Diencephalon (tissue), 1 donor: ENCODE measurements around the gene RNU11. TPM values are rescaled to one million over a fixed set of nuclear protein-coding genes. Genes with fewer than 3 reads are reported as not detected.

Source experiments
- small RNA-seq: library from RNA; depleted of rRNA; stranded (forward); fragments of <200 nt; gene quantifications from one replicate; pipeline ENCODE3, GENCODE V24; 2014
- total RNA-seq: library from RNA; depleted of rRNA; stranded (reverse); fragments of >200 nt; gene quantifications from one replicate; pipeline ENCODE4 v1.2.3, GENCODE V29; 2014

The RNU11 gene
- total RNA-seq, result not detected

GRCh38 chr1:28648474-28649198 lies at the start of gene RNU11:
Gene RNU11, plus strand, starts transcription at chr1:28648600.

GRCh38 chr1:28642847-28643635 lies 5.4 kb upstream of the RNU11 start, which contains the start of gene TAF12:
Gene TAF12, minus strand, starts transcription at chr1:28643067. Its CDS starts 20,986 bp downstream, at chr1:28622081.

GRCh38 chr1:28668191-28668955 lies 20.0 kb downstream of the RNU11 start, which contains the start of gene GMEB1:
Gene GMEB1, plus strand, starts transcription at chr1:28668784. Its CDS starts 14,829 bp downstream, at chr1:28683613.

Small RNA genes within 50 kb of the gene (small RNA-seq; reads per million reads assigned to genes)
- gene RF00422, result not detected
- gene RNU11, result not detected

Other genes with a start within 250 kb of the RNU11 start
- 13.1 TPM for gene RCC1, start 142.6 kb upstream of the RNU11 start, total RNA-seq
- gene TRNAU1AP, start 95.5 kb upstream of the RNU11 start, total RNA-seq, result 33.9 TPM
- 3.0 TPM for gene RAB42, start 56.3 kb upstream of the RNU11 start, total RNA-seq
- gene TAF12, start 5.5 kb upstream of the RNU11 start, total RNA-seq, result 20.3 TPM
- 9.9 TPM for gene GMEB1, start 20.2 kb downstream of the RNU11 start, total RNA-seq
- 76.6 TPM for gene YTHDF2, start 88.3 kb downstream of the RNU11 start, total RNA-seq
- gene OPRD1, start 163.6 kb downstream of the RNU11 start, total RNA-seq, result 2.8 TPM